OCI-LY7 (cell line): ENCODE data around the gene EMC6. TPM values are rescaled to one million over a fixed set of nuclear protein-coding genes. Genes with fewer than 3 reads are reported as not detected.

Experiments
- BruUV-seq: library from RNA; stranded (reverse); fragments of 400-500 nt; replicated peaks from 2 replicates; lab custom pipeline; 2021; lab: Mats Ljungman, UMichigan
- CTCF ChIA-PET: fragments of 300-600 bp; sonication (Branson Sonifier 250); formaldehyde crosslinking; loops from one replicate; lab custom pipeline; 2022; ENCODE audit warnings: antibody characterized with exemption; ENCODE audit not compliant: unreplicated experiment; lab: Charles Lee
- POLR2A ChIA-PET: fragments of 300-600 bp; sonication (Branson Sonifier 250); formaldehyde crosslinking; loops from one replicate; lab custom pipeline; 2022; ENCODE audit warnings: antibody characterized with exemption; lab: Charles Lee
- DNase-seq: peaks from one replicate; pipeline ENCODE4 v3.0.0-alpha.2; 2015; ENCODE audit warnings: low spot score
- H2AFZ ChIP-seq: fragments of 200-600 bp; sonication (generic), shearing (Covaris generic); 2 replicates; pipeline ENCODE4 v1.6.1; 2014; ENCODE audit warnings: mild to moderate bottlenecking, antibody characterized with exemption, low read length, moderate library complexity
- H3K27ac ChIP-seq: fragments of 200-600 bp; sonication (generic); 2 replicates; pipeline ENCODE4 v1.5.1; 2014; ENCODE audit warnings: mixed run types, low read depth, mild to moderate bottlenecking, moderate library complexity, low read length, inconsistent platforms; ENCODE audit not compliant: poor library complexity, severe bottlenecking
- H3K36me3 ChIP-seq: fragments of 200-600 bp; sonication (generic); 2 replicates; pipeline ENCODE4 v1.6.1; 2014; ENCODE audit warnings: mild to moderate bottlenecking, antibody characterized with exemption, low read length, moderate library complexity, mixed read lengths; ENCODE audit not compliant: insufficient read depth
- H3K4me1 ChIP-seq: fragments of 200-600 bp; sonication (generic); 2 replicates; pipeline ENCODE4 v1.5.1; 2014; ENCODE audit warnings: mild to moderate bottlenecking, low read length; ENCODE audit not compliant: insufficient read depth, poor library complexity, severe bottlenecking
- H3K4me2 ChIP-seq: fragments of 200-600 bp; sonication (generic); 2 replicates; pipeline ENCODE4 v1.6.1; 2014; ENCODE audit warnings: mild to moderate bottlenecking, low read length
- H3K4me3 ChIP-seq: fragments of 200-600 bp; sonication (generic); 2 replicates; pipeline ENCODE4 v1.5.1; 2014; ENCODE audit warnings: mild to moderate bottlenecking, low read depth, low read length; ENCODE audit not compliant: poor library complexity, severe bottlenecking
- H3K79me2 ChIP-seq: fragments of 200-600 bp; sonication (generic); 2 replicates; pipeline ENCODE4 v1.6.1; 2016; ENCODE audit warnings: low read depth, mild to moderate bottlenecking, low read length, moderate library complexity, mixed read lengths; ENCODE audit not compliant: insufficient read depth
- H3K9me2 ChIP-seq: fragments of 200-600 bp; sonication (generic); 2 replicates; pipeline ENCODE4 v1.6.1; 2016; ENCODE audit warnings: mild to moderate bottlenecking, low read length, mixed read lengths; ENCODE audit not compliant: insufficient read depth
- H3K9me3 ChIP-seq: fragments of 200-600 bp; sonication (generic); 2 replicates; pipeline ENCODE4 v1.6.1; 2014; ENCODE audit warnings: mild to moderate bottlenecking, mixed run types, low read length, mixed read lengths
- H4K20me1 ChIP-seq: fragments of 200-600 bp; sonication (generic); 2 replicates; pipeline ENCODE4 v1.6.1; 2014; ENCODE audit warnings: mild to moderate bottlenecking, antibody characterized with exemption, low read length, moderate library complexity, mixed read lengths; ENCODE audit not compliant: insufficient read depth
- EZH2phosphoT487 ChIP-seq: fragments of 200-600 bp; sonication (generic); IDR thresholded peaks from 2 replicates; pipeline ENCODE4 v1.6.1; 2018; ENCODE audit warnings: low read depth, borderline replicate concordance, mild to moderate bottlenecking, mixed run types, antibody characterized with exemption, low read length, moderate library complexity, mixed read lengths
- intact Hi-C: fragments of 100-400 bp; cut with micrococcal nuclease; formaldehyde crosslinking; loops from one replicate; pipeline ENCODE4 v1.10.0; 2022; ENCODE audit not compliant: unreplicated experiment
- total RNA-seq, 2 experiments: library from RNA; depleted of rRNA in 1 of 2; stranded (reverse); fragments of >200 nt in 1 of 2; shearing (Covaris generic) in 1 of 2; gene quantifications; 2 replicates each; pipeline ENCODE4 v1.2.3, GENCODE V29; 2014 to 2022
- TF ChIP-seq, protein P1 (sequence below): fragments of 200-600 bp; sonication (generic); conservative IDR thresholded peaks from 2 replicates; pipeline ENCODE4 v1.5.1; 2014; ENCODE audit warnings: mild to moderate bottlenecking, antibody characterized with exemption, low read length, moderate library complexity, mixed read lengths

EMC6 gene
- total RNA-seq, 2 experiments from 2014 or later: 36.0 to 54.6 TPM

- no peaks in the 10 kb centered on the region for H4K20me1 ChIP-seq
- peaks cover 4% of the 10 kb centered on the region; the same call in 1 of the 2 replicates for H3K36me3 ChIP-seq
- no TSS peak for BruUV-seq
- no peaks in the 10 kb centered on the region for H3K9me3 ChIP-seq
- CTCF ChIA-PET: interaction anchor here (0.6 kb wide), 1 partner anchor 98 kb away, joined by 3 read pairs; no protein-coding TSS in a partner anchor
- TF ChIP-seq, protein P1, sequence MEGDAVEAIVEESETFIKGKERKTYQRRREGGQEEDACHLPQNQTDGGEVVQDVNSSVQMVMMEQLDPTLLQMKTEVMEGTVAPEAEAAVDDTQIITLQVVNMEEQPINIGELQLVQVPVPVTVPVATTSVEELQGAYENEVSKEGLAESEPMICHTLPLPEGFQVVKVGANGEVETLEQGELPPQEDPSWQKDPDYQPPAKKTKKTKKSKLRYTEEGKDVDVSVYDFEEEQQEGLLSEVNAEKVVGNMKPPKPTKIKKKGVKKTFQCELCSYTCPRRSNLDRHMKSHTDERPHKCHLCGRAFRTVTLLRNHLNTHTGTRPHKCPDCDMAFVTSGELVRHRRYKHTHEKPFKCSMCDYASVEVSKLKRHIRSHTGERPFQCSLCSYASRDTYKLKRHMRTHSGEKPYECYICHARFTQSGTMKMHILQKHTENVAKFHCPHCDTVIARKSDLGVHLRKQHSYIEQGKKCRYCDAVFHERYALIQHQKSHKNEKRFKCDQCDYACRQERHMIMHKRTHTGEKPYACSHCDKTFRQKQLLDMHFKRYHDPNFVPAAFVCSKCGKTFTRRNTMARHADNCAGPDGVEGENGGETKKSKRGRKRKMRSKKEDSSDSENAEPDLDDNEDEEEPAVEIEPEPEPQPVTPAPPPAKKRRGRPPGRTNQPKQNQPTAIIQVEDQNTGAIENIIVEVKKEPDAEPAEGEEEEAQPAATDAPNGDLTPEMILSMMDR: 0 out of 2 replicates have a peak, but pooled peaks have one; percentile 17
- TF ChIP-seq EZH2phosphoT487: no peak
- no peak overlapping the region for H3K27ac ChIP-seq
- intact Hi-C loops: loop anchor here (1.0 kb wide), 1 partner anchor 77 kb away; no protein-coding TSS in a partner anchor
- peaks cover 13% of the 10 kb centered on the region for H3K4me1 ChIP-seq
- no peaks in the 10 kb centered on the region for H3K9me2 ChIP-seq
- no peaks in the 10 kb centered on the region; the same call in 1 of the 2 replicates for H3K79me2 ChIP-seq
- H3K4me3 ChIP-seq: peak overlapping the region; percentile 90
- POLR2A ChIA-PET: interaction anchor here (0.7 to 1.3 kb wide), 5 partner anchors 8 to 74 kb away, joined by 3 to 5 read pairs (median 3); no protein-coding TSS in a partner anchor
- H2AFZ ChIP-seq: peak overlapping the region; percentile 50
- H3K4me2 ChIP-seq: peak overlapping the region; percentile 92
- no peak for DNase-seq
Measured at GRCh38 chr17:3635474-3636153, 33.0 kb upstream of the EMC6 start.

DNA sequence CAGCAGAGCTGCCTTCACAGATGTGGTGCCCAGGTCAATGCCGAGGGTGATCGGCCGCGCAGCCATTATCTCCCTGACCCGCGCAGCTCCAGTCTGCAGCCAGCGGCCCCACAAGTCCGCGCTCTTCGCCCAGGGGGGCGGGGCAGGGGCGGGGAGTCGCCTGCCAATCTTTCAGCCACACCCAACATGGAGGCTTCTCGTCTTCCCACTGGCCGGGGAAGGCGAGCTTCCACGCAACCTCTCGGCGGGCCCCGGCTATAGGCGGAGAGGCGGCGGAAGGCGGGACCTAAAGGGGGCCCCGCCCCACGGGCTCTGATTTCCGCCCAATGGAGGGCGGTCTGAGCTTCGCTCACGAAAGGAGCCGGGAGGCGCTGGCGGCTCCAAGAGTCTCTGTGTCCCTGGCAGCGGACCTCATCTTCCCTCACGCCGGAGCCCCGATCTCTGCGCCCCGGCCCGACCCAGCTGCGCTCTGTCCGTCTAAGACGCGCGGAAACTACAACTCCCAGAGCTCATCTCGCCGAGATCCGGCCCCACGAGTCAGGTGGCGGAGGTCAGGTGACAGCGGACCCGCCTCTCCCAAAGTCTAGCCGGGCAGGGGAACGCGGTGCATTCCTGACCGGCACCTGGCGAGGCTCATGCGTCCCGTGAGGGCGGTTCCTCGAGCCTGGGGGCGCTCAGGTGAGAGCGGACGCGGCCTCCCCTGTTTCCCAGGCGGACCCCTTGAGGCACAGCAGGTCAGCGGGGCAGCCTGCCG, 32.3 kb upstream of the EMC6 start, which contains the start of the genes CTNS and SHPK:
Gene CTNS (plus strand): TSS at position 607 of the 754 bp plus-strand sequence. CDS start 3,447 bp downstream, outside the sequence.
Gene SHPK (minus strand): TSS at position 97 of the 754 bp plus-strand sequence. CDS start 31 bp downstream, at position 66.
- intact Hi-C loops: loop anchor here (1.0 kb wide), 1 partner anchor 78 kb away; no protein-coding TSS in a partner anchor
- BruUV-seq: no TSS peak
- ChIA-PET CTCF (interaction anchor here (0.6 to 0.8 kb wide), 3 partner anchors 34 to 98 kb away, joined by 3 to 4 read pairs (median 4); no protein-coding TSS in a partner anchor), POLR2A (interaction anchor here (0.6 to 1.3 kb wide), 8 partner anchors 9 to 615 kb away, joined by 3 to 5 read pairs (median 3); no protein-coding TSS in a partner anchor)
- no peak for TF ChIP-seq EZH2phosphoT487
- TF ChIP-seq, protein P1: no peak
- Histone ChIP-seq H3K4me1 (peaks cover 13% of the 10 kb centered on the region), H4K20me1 (no peaks in the 10 kb centered on the region), H3K79me2 (no peaks in the 10 kb centered on the region; the same call in 1 of the 2 replicates), H3K27ac (peak within 1 kb of the TSS; percentile 68), H3K9me2 (no peaks in the 10 kb centered on the region), H3K4me2 (peak within 1 kb of the TSS; percentile 99), H3K4me3 (peak within 1 kb of the TSS; percentile 90), H3K9me3 (no peaks in the 10 kb centered on the region), H3K36me3 (peaks cover 4% of the 10 kb centered on the region; the same call in 1 of the 2 replicates), H2AFZ (peak within 1 kb of the TSS; percentile 50)
- peak; percentile 98 for DNase-seq
